Mesothelial cell of epicardium (in vitro differentiated cells): Measurements from ENCODE around the gene RAD9A. TPM values are rescaled to one million over a fixed set of nuclear protein-coding genes. Genes with fewer than 3 reads are reported as not detected.

Experiments
- DNase-seq, 2 experiments: peaks; one replicate each; pipeline ENCODE4 v3.0.0; 2021; ENCODE audit warnings: low spot score in 2 of 2; ENCODE audit not compliant: unreplicated experiment in 2 of 2
- H3K27ac Mint-ChIP-seq: 2 replicates; pipeline ENCODE4 v1.8.0; 2021; ENCODE audit warnings: mixed read lengths
- H3K27me3 Mint-ChIP-seq: 2 replicates; pipeline ENCODE4 v1.8.0; 2021; ENCODE audit warnings: low read depth, mixed read lengths
- H3K36me3 Mint-ChIP-seq: 2 replicates; pipeline ENCODE4 v1.8.0; 2021; ENCODE audit warnings: mixed read lengths
- H3K4me1 Mint-ChIP-seq: 2 replicates; pipeline ENCODE4 v1.8.0; 2021; ENCODE audit warnings: mixed read lengths
- H3K4me3 Mint-ChIP-seq: 2 replicates; pipeline ENCODE4 v1.8.0; 2021; ENCODE audit warnings: mild to moderate bottlenecking, moderate library complexity, mixed read lengths
- H3K9me3 Mint-ChIP-seq: 2 replicates; pipeline ENCODE4 v1.8.0; 2021; ENCODE audit warnings: mixed read lengths
- total RNA-seq: library from RNA; stranded (reverse); gene quantifications from 3 replicates; pipeline ENCODE4 v1.2.1, GENCODE V29; 2021
- TF ChIP-seq, protein P1 (sequence below): fragments of 200-600 bp; sonication (generic); IDR thresholded peaks from one replicate; pipeline ENCODE4 v1.5.0; 2021; ENCODE audit warnings: antibody characterized with exemption; ENCODE audit not compliant: unreplicated experiment

RAD9A gene
- total RNA-seq, 1 donor from 2014 or later: 44.7 TPM

- peaks cover 53% of the 10 kb centered on the region for H3K4me1 Mint-ChIP-seq
- peak overlapping the region; percentile 72 for H3K27ac Mint-ChIP-seq
- TF ChIP-seq, protein P1, sequence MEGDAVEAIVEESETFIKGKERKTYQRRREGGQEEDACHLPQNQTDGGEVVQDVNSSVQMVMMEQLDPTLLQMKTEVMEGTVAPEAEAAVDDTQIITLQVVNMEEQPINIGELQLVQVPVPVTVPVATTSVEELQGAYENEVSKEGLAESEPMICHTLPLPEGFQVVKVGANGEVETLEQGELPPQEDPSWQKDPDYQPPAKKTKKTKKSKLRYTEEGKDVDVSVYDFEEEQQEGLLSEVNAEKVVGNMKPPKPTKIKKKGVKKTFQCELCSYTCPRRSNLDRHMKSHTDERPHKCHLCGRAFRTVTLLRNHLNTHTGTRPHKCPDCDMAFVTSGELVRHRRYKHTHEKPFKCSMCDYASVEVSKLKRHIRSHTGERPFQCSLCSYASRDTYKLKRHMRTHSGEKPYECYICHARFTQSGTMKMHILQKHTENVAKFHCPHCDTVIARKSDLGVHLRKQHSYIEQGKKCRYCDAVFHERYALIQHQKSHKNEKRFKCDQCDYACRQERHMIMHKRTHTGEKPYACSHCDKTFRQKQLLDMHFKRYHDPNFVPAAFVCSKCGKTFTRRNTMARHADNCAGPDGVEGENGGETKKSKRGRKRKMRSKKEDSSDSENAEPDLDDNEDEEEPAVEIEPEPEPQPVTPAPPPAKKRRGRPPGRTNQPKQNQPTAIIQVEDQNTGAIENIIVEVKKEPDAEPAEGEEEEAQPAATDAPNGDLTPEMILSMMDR: no peak
- H3K36me3 Mint-ChIP-seq: no peaks in the 10 kb centered on the region
- peak overlapping the region; percentile 2 for H3K4me3 Mint-ChIP-seq
- no peaks in the 10 kb centered on the region for H3K9me3 Mint-ChIP-seq
- H3K27me3 Mint-ChIP-seq: no peaks in the 10 kb centered on the region
- no peak for DNase-seq
Observed at GRCh38 chr11:67366546-67366945, 25.2 kb upstream of the RAD9A start.

DNA sequence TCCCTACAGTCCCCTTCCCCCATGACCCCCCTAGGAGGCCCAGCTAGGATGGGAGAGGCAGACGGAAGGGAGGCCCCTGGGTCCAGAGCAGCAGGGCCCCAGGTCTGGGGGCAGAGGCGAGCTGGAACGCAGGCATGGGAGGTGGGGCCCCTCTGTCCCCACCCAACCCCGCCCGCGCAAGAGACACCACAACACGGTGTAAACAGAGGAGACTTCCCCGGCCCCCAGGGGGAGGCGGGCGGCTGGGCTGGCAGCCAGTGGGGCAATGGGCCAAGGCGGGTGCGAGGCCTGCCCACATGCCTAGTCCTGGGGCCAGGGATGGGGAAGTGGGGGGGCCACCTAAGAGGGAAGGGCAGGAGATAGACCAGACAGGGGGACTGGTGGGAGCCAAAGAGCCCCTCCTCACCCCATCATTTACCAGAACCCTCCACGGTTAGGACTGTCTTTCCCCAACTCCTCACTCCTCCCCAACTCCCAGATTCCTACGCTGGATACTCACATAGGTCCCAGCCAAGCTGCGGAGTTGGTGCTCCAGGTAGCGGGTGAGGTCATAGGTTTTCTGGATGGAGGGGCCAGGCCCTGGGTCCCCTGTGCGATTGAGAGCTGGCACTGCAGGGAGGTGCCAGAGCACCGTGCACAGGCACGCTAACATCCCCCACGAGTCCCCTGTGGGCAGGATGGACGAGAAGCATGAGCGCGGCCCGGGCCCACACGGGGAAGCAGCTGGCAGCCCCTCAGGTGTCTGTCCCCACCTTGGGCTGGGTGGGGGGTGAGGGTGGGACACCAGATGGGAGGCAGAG is 24.6 kb upstream of the RAD9A start:
- DNase-seq: no peak
- H3K4me1 Mint-ChIP-seq: peaks cover 57% of the 10 kb centered on the region
- TF ChIP-seq, protein P1: no peak
- H3K27ac Mint-ChIP-seq: peak overlapping the region; percentile 72
- no peaks in the 10 kb centered on the region for H3K9me3 Mint-ChIP-seq
- no peak overlapping the region for H3K4me3 Mint-ChIP-seq
- no peaks in the 10 kb centered on the region for H3K36me3 Mint-ChIP-seq
- H3K27me3 Mint-ChIP-seq: no peaks in the 10 kb centered on the region

- no peaks in the 10 kb centered on the region for H3K9me3 Mint-ChIP-seq
- H3K36me3 Mint-ChIP-seq: no peaks in the 10 kb centered on the region
- no peaks in the 10 kb centered on the region for H3K27me3 Mint-ChIP-seq
- peak overlapping the region; percentile 27 for H3K27ac Mint-ChIP-seq
- TF ChIP-seq, protein P1: no peak
- no peak overlapping the region for H3K4me3 Mint-ChIP-seq
- peaks cover 57% of the 10 kb centered on the region for H3K4me1 Mint-ChIP-seq
- no peak for DNase-seq
Observed at GRCh38 chr11:67367761-67368227, 24.0 kb upstream of the RAD9A start.

DNA sequence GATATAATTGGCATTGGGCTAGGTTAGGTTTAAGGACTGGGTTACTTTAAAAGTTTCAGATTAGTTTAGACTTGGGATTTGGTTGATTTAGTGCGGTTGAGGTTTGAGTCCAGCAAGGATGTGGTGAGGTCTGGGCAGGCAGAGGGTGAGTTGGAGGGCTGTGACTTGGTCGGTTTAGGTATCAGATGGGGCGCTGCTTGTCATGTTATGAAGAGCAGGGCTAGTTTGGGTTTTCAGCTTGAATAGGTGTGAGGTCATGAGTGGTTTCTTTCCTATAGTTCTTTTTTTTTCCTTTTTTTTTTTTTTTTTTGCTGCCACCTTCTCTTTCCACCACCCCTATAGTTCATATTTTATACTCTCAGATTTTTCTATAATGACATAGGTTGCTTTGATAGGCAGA is 23.2 kb upstream of the RAD9A start:
- no peak overlapping the region for H3K4me3 Mint-ChIP-seq
- no peaks in the 10 kb centered on the region for H3K9me3 Mint-ChIP-seq
- TF ChIP-seq, protein P1: no peak
- no peak overlapping the region for H3K27ac Mint-ChIP-seq
- peaks cover 57% of the 10 kb centered on the region for H3K4me1 Mint-ChIP-seq
- H3K36me3 Mint-ChIP-seq: no peaks in the 10 kb centered on the region
- no peak for DNase-seq
- H3K27me3 Mint-ChIP-seq: no peaks in the 10 kb centered on the region

- no peaks in the 10 kb centered on the region for H3K9me3 Mint-ChIP-seq
- H3K27ac Mint-ChIP-seq: peak overlapping the region; percentile 94
- no peak for DNase-seq
- TF ChIP-seq, protein P1: no peak
- H3K4me3 Mint-ChIP-seq: no peak overlapping the region
- peaks cover 62% of the 10 kb centered on the region for H3K4me1 Mint-ChIP-seq
- no peaks in the 10 kb centered on the region for H3K36me3 Mint-ChIP-seq
- peaks cover 2% of the 10 kb centered on the region for H3K27me3 Mint-ChIP-seq
Observed at GRCh38 chr11:67369275-67369674, 22.5 kb upstream of the RAD9A start.
